IMR-90 (cell line): Measurements from ENCODE around the gene UVSSA. TPM values are rescaled to one million over a fixed set of nuclear protein-coding genes. Genes with fewer than 3 reads are reported as not detected.

ENCODE experiments used
- ATAC-seq: fragments of 200-7000 bp; cut with Tn5 transposase; 2 replicates; pipeline ENCODE4 v1.9.1; 2020; ENCODE audit warnings: low read depth, mild to moderate bottlenecking, moderate library complexity
- BruUV-seq: library from RNA; stranded (reverse); fragments of 400-500 nt; replicated peaks from 2 replicates; lab custom pipeline; 2021; lab: Mats Ljungman, UMichigan
- CTCF ChIA-PET: fragments of 300-600 bp; formaldehyde crosslinking; extraction: SDS; loops from one replicate; lab custom pipeline; 2021; ENCODE audit warnings: antibody characterized with exemption; lab: Yijun Ruan, JAX
- POLR2A ChIA-PET: fragments of 300-600 bp; sonication (Branson Sonifier 250); formaldehyde crosslinking; loops from one replicate; lab custom pipeline; 2022; ENCODE audit warnings: antibody characterized with exemption; ENCODE audit not compliant: unreplicated experiment; lab: Charles Lee
- DNase-seq: peaks from one replicate; pipeline ENCODE4 v3.0.0; 2013
- H2AFZ ChIP-seq: replicated peaks from 2 replicates; pipeline ENCODE3; 2013; ENCODE audit warnings: low read length, mild to moderate bottlenecking; ENCODE audit not compliant: poor library complexity
- H2AK5ac ChIP-seq: 2 replicates; pipeline ENCODE4 v1.6.1; 2013; ENCODE audit warnings: low read depth, low read length, inconsistent platforms
- H2AK9ac ChIP-seq: replicated peaks from 2 replicates; pipeline ENCODE3; 2013; ENCODE audit warnings: mild to moderate bottlenecking, low read depth, low read length, moderate library complexity; ENCODE audit not compliant: poor library complexity
- H2BK120ac ChIP-seq: 2 replicates; pipeline ENCODE4 v1.6.1; 2013; ENCODE audit warnings: low read depth, low read length, inconsistent platforms
- H2BK15ac ChIP-seq: 3 replicates; pipeline ENCODE4 v1.6.1; 2013; ENCODE audit warnings: low read depth, low read length, inconsistent platforms
- H2BK20ac ChIP-seq: 2 replicates; pipeline ENCODE4 v1.6.1; 2013; ENCODE audit warnings: low read depth, mild to moderate bottlenecking, inconsistent platforms, low read length, moderate library complexity
- H2BK5ac ChIP-seq: 2 replicates; pipeline ENCODE4 v1.6.1; 2013; ENCODE audit warnings: mild to moderate bottlenecking, low read depth, low read length, inconsistent platforms; ENCODE audit not compliant: poor library complexity, severe bottlenecking
- H3K14ac ChIP-seq: replicated peaks from 2 replicates; pipeline ENCODE4 v1.6.1; 2013; ENCODE audit warnings: low read depth, low read length, inconsistent platforms
- H3K18ac ChIP-seq: 2 replicates; pipeline ENCODE4 v1.6.1; 2013; ENCODE audit warnings: low read depth, low read length, control low read depth
- H3K23ac ChIP-seq: 2 replicates; pipeline ENCODE4 v1.6.1; 2013; ENCODE audit warnings: low read depth, low read length, inconsistent platforms
- H3K27ac ChIP-seq: 2 replicates; pipeline ENCODE4 v1.5.1; 2013; ENCODE audit warnings: mild to moderate bottlenecking, control low read depth, low read length; ENCODE audit not compliant: insufficient read depth
- H3K27me3 ChIP-seq: 2 replicates; pipeline ENCODE4 v1.6.1; 2013; ENCODE audit warnings: low read length; ENCODE audit not compliant: control insufficient read depth, insufficient read depth
- H3K36me3 ChIP-seq: 2 replicates; pipeline ENCODE4 v1.6.1; 2013; ENCODE audit warnings: low read length, mixed read lengths; ENCODE audit not compliant: control insufficient read depth, insufficient read depth
- H3K4ac ChIP-seq: 2 replicates; pipeline ENCODE4 v1.6.1; 2013; ENCODE audit warnings: low read depth, low read length, inconsistent platforms
- H3K4me1 ChIP-seq: 2 replicates; pipeline ENCODE4 v1.6.1; 2013; ENCODE audit warnings: low read length, mixed read lengths; ENCODE audit not compliant: control insufficient read depth, insufficient read depth
- H3K4me2 ChIP-seq: 2 replicates; pipeline ENCODE4 v1.6.1; 2013; ENCODE audit warnings: low read depth, mild to moderate bottlenecking, control low read depth, low read length, moderate library complexity
- H3K4me3 ChIP-seq: 2 replicates; pipeline ENCODE4 v1.5.1; 2013; ENCODE audit warnings: low read depth, mild to moderate bottlenecking, control low read depth, low read length, moderate library complexity; ENCODE audit not compliant: insufficient read depth
- H3K56ac ChIP-seq: 2 replicates; pipeline ENCODE4 v1.6.1; 2013; ENCODE audit warnings: low read length, inconsistent platforms; ENCODE audit not compliant: insufficient read depth; ENCODE audit errors: extremely low read depth
- H3K79me1 ChIP-seq, 2 experiments: 2 replicates each; pipeline ENCODE4 v1.6.1; 2013; ENCODE audit warnings: low read length in 2 of 2, inconsistent platforms in 1 of 2, low read depth in 1 of 2
- H3K9ac ChIP-seq: 2 replicates; pipeline ENCODE4 v1.6.1; 2013; ENCODE audit warnings: low read depth, low read length, control low read depth
- H3K9me1 ChIP-seq: 2 replicates; pipeline ENCODE4 v1.6.1; 2013; ENCODE audit warnings: low read length, inconsistent platforms; ENCODE audit not compliant: insufficient read depth
- H3K9me3 ChIP-seq: 2 replicates; pipeline ENCODE4 v1.6.1; 2013; ENCODE audit warnings: low read length; ENCODE audit not compliant: control insufficient read depth, insufficient read depth
- H4K20me1 ChIP-seq: 2 replicates; pipeline ENCODE4 v1.6.1; 2013; ENCODE audit warnings: low read length, inconsistent platforms; ENCODE audit not compliant: insufficient read depth
- H4K5ac ChIP-seq: 2 replicates; pipeline ENCODE4 v1.6.1; 2013; ENCODE audit warnings: mild to moderate bottlenecking, low read depth, low read length, control low read depth
- H4K8ac ChIP-seq, 2 experiments: 2 replicates each; pipeline ENCODE4 v1.6.1; 2013; ENCODE audit warnings: low read depth in 2 of 2, low read length in 2 of 2, control low read depth in 1 of 2, inconsistent platforms in 1 of 2
- H4K91ac ChIP-seq: 2 replicates; pipeline ENCODE4 v1.6.1; 2013; ENCODE audit warnings: low read depth, low read length, inconsistent platforms; ENCODE audit not compliant: insufficient read depth
- BHLHE40 ChIP-seq: fragments of 150-350 bp; IDR thresholded peaks from 2 replicates; pipeline ENCODE4 v1.6.1; 2016; ENCODE audit warnings: mild to moderate bottlenecking, low read depth, low read length
- CEBPB ChIP-seq: IDR thresholded peaks from 2 replicates; pipeline ENCODE4 v1.6.1; 2012; ENCODE audit warnings: low read depth, low read length, improper control_type of control experiment
- ELK1 ChIP-seq: fragments of 150-350 bp; IDR thresholded peaks from 2 replicates; pipeline ENCODE4 v1.6.1; 2016; ENCODE audit warnings: low read depth, mild to moderate bottlenecking, low read length, moderate library complexity, borderline replicate concordance
- MXI1 ChIP-seq: IDR thresholded peaks from 2 replicates; pipeline ENCODE4 v1.6.1; 2012; ENCODE audit warnings: low read depth, mild to moderate bottlenecking, low read length, moderate library complexity, borderline replicate concordance
- RAD21 ChIP-seq: IDR thresholded peaks from 2 replicates; pipeline ENCODE4 v1.6.1; 2012; ENCODE audit warnings: low read length, improper control_type of control experiment
- RFX5 ChIP-seq: IDR thresholded peaks from 2 replicates; pipeline ENCODE4 v1.8.0; 2012; ENCODE audit warnings: low read depth, mild to moderate bottlenecking, low read length, moderate library complexity
- WGBS, 2 experiments: methylation state at CpG; one replicate each; pipeline versions ENCODE4 v1.1.5 to v1.1.7; 2013; ENCODE audit warnings: missing lambda C conversion rate in 2 of 2; ENCODE audit not compliant: insufficient read length in 1 of 2; ENCODE audit errors: extremely low coverage in 2 of 2; 5-methylcytosine and 5-hydroxymethylcytosine counted together
- dilution Hi-C: fragments of 300-500 bp; cut with HindIII; formaldehyde crosslinking; loops from one replicate; pipeline ENCODE4 v1.14.3; 2018; ENCODE audit warnings: low sequenced_read_pairs; ENCODE audit not compliant: unreplicated experiment
- in situ Hi-C: fragments of 300-500 bp; cut with MboI; formaldehyde crosslinking; loops from 3 replicates; pipeline ENCODE4 v1.14.3; 2019; ENCODE audit warnings: low sequenced_read_pairs, inconsistent platforms, mixed read lengths
- intact Hi-C: fragments of 100-400 bp; cut with micrococcal nuclease; formaldehyde crosslinking; loops from 2 replicates; pipeline ENCODE4 v1.10.0; 2022
- polyA plus RNA-seq, 3 experiments: library from polyadenylated mRNA; depleted of rRNA; stranded (reverse); fragments of >200 nt; gene quantifications; 2 replicates each; pipeline ENCODE4 v1.2.3, GENCODE V29; 2012; ENCODE audit warnings: low replicate concordance in 1 of 3
- total RNA-seq: library from RNA; depleted of rRNA; stranded (reverse); fragments of >200 nt; gene quantifications from 2 replicates; pipeline ENCODE4 v1.2.3, GENCODE V29; 2012

Gene UVSSA
- total and polyA plus RNA-seq, 2 of the 4 experiments (the other 2 are of a cell fraction), result 1.4 to 8.4 TPM

- POLR2A ChIA-PET, result no interaction called here
- Histone ChIP-seq H2AK9ac (no peak overlapping the region), H4K8ac (no peak overlapping the region), H3K4me1 (peaks cover 4% of the 10 kb centered on the region; the same call in 1 of the 2 replicates), H2AFZ (no peak overlapping the region), H3K79me1 (peaks cover 25 to 57% of the 10 kb centered on the region in 2 experiments), H3K14ac (no peak overlapping the region), H2AK5ac (no peak overlapping the region), H2BK120ac (no peak overlapping the region), H4K20me1 (peaks cover 11% of the 10 kb centered on the region), H3K18ac (no peak overlapping the region), H3K4me2 (no peak overlapping the region), H3K27ac (no peak overlapping the region), H2BK15ac (no peak overlapping the region), H3K9me1 (peaks cover 6% of the 10 kb centered on the region; the same call in 1 of the 2 replicates), H3K9me3 (peaks cover 14% of the 10 kb centered on the region; the same call in 1 of the 2 replicates), H4K5ac (no peak overlapping the region), H3K27me3 (no peaks in the 10 kb centered on the region), H3K56ac (no peak overlapping the region), H3K4me3 (no peak overlapping the region), H3K9ac (no peak overlapping the region), H3K4ac (no peak overlapping the region), H3K23ac (no peak overlapping the region), H2BK5ac (peak overlapping the region; percentile 3), H3K36me3 (peaks cover 46% of the 10 kb centered on the region), H4K91ac (no peak overlapping the region), H2BK20ac (no peak overlapping the region)
- DNase-seq (peak; percentile 65), ATAC-seq (no peak)
- WGBS, 2 experiments, result no CpG with 5 or more reads among the region's 1 CpG
- CTCF ChIA-PET, result no interaction called here
- BruUV-seq, result no TSS peak
- in situ Hi-C loops (no loop called here), intact Hi-C loops (no loop called here), dilution Hi-C loops (no loop called here)
- TF ChIP-seq RAD21 (no peak), BHLHE40 (0 out of 2 replicates have a peak, but pooled peaks have one; percentile 19), RFX5 (no peak), CEBPB (no peak), MXI1 (no peak), ELK1 (no peak)
These were observed 5.0 kb upstream of the UVSSA start for GRCh38 chr4:1342003-1342402.
